Hepatocyte (in vitro differentiated cells): ENCODE data around the gene GOLGA6L26.
"Not testable (repeated sequence)": the region's sequence is repeated elsewhere in the genome, so short reads cannot be mapped to it uniquely, and the experiment has no call there.

Experiments used
- CTCF ChIP-seq: fragments of 200-600 bp; sonication (generic); IDR thresholded peaks from 2 replicates; pipeline ENCODE4 v1.5.1; 2016; ENCODE audit warnings: antibody characterized with exemption, mild to moderate bottlenecking; ENCODE audit not compliant: poor library complexity
- EZH2 ChIP-seq: fragments of 200-600 bp; sonication (generic); IDR thresholded peaks from 2 replicates; pipeline ENCODE4 v1.6.1; 2016; ENCODE audit warnings: antibody characterized with exemption, mild to moderate bottlenecking, borderline replicate concordance
- EZH2phosphoT487 ChIP-seq: fragments of 200-600 bp; sonication (generic); IDR thresholded peaks from one replicate; pipeline ENCODE4 v1.6.1; 2018; ENCODE audit warnings: antibody characterized with exemption, mild to moderate bottlenecking, low read depth, moderate library complexity; ENCODE audit not compliant: unreplicated experiment, severe bottlenecking

- not testable (repeated sequence) for TF ChIP-seq CTCF, EZH2phosphoT487, EZH2
Observed at GRCh38 chr15:23378946-23379345, 45.0 kb upstream of the GOLGA6L26 start.
